Activated T-helper 17 cell treated with anti-CD3 and anti-CD28 coated beads, Interleukin-2, amount 50 U/mL, for 72 hours (primary cell): Measurements from ENCODE around the gene ATIC. TPM values are rescaled to one million over a fixed set of nuclear protein-coding genes. Genes with fewer than 3 reads are reported as not detected.
"Not testable (repeated sequence)": the region's sequence is repeated elsewhere in the genome, so short reads cannot be mapped to it uniquely, and the experiment has no call there.

Source experiments
- ATAC-seq: fragments of 150-1000 bp; cut with Tn5 transposase; replicated peaks from 2 replicates; pipeline ENCODE4 v1.10.0; 2021; ENCODE audit warnings: mild to moderate bottlenecking, moderate library complexity
- H3K27ac Mint-ChIP-seq: one replicate; pipeline ENCODE4 v1.8.0; 2022; ENCODE audit warnings: mixed read lengths
- H3K27me3 Mint-ChIP-seq: one replicate; pipeline ENCODE4 v1.8.0; 2022; ENCODE audit warnings: mixed read lengths
- H3K36me3 Mint-ChIP-seq: one replicate; pipeline ENCODE4 v1.8.0; 2022; ENCODE audit warnings: low read depth, mild to moderate bottlenecking, mixed read lengths
- H3K4me1 Mint-ChIP-seq: one replicate; pipeline ENCODE4 v1.8.0; 2022; ENCODE audit warnings: mixed read lengths
- H3K4me3 Mint-ChIP-seq: one replicate; pipeline ENCODE4 v1.8.0; 2022; ENCODE audit warnings: mild to moderate bottlenecking, mixed read lengths
- H3K9me3 Mint-ChIP-seq: one replicate; pipeline ENCODE4 v1.8.0; 2022; ENCODE audit warnings: mixed read lengths
- total RNA-seq, 2 donors: library from RNA; stranded (reverse); gene quantifications; one replicate each; pipeline ENCODE4 v1.2.3, GENCODE V29; 2022

Gene ATIC
- total RNA-seq, 2 donors from 2014 or later, result 117 to 247 TPM

DNA sequence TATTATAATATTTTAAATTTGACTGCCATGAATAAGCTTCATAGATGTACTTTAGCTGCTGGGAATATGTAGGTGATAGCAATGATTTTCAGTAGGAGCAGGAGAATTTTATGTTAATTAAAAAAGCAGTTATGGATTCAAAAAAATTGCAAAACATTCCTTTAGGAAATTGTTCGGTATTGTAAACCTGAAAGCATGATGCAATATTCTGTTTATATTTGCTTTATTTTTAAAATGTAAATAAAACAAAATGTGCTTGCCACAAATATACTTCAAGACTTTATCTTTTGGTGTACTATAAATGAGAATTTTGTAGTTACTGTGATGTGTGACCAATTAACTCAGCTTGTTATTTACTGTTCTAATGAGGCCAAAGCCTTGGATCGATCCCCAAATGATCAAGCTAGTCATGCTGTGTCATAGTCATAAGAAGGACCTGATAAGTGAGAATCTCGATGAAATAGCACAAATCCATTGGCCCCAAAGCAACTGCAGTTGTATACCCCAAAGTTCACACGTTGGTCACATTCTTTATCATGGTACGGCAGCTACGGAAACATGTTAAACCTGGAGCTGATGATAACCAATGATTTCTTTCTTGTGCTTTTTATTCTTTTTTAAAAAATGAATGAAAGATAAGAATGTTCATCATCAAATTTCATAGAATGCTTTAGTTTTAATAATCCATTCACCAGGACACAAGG is 23.6 kb upstream of the ATIC start:
- Mint-ChIP-seq H3K27ac (no peak overlapping the region), H3K27me3 (peaks cover 3% of the 10 kb centered on the region), H3K4me3 (no peak overlapping the region), H3K9me3 (no peaks in the 10 kb centered on the region), H3K4me1 (peaks cover 4% of the 10 kb centered on the region), H3K36me3 (no peaks in the 10 kb centered on the region)
- no peak for ATAC-seq

GRCh38 chr2:215290980-215291599 is 20.8 kb upstream of the ATIC start:
- no peak for ATAC-seq
- H3K4me1 Mint-ChIP-seq, result peaks cover 4% of the 10 kb centered on the region
- H3K27me3 Mint-ChIP-seq, result peaks cover 3% of the 10 kb centered on the region
- H3K9me3 Mint-ChIP-seq, result no peaks in the 10 kb centered on the region
- no peaks in the 10 kb centered on the region for H3K36me3 Mint-ChIP-seq
- no peak overlapping the region for H3K4me3 Mint-ChIP-seq
- no peak overlapping the region for H3K27ac Mint-ChIP-seq

GRCh38 chr2:215293879-215294278 is 18.0 kb upstream of the ATIC start:
- no peak overlapping the region for H3K27ac Mint-ChIP-seq
- H3K4me1 Mint-ChIP-seq, result peaks cover 4% of the 10 kb centered on the region
- no peak for ATAC-seq
- H3K9me3 Mint-ChIP-seq, result no peaks in the 10 kb centered on the region
- H3K27me3 Mint-ChIP-seq, result peaks cover 3% of the 10 kb centered on the region
- H3K36me3 Mint-ChIP-seq, result no peaks in the 10 kb centered on the region
- no peak overlapping the region for H3K4me3 Mint-ChIP-seq

- Mint-ChIP-seq H3K4me3 (no peak overlapping the region), H3K27ac (no peak overlapping the region), H3K27me3 (no peaks in the 10 kb centered on the region), H3K4me1 (no peaks in the 10 kb centered on the region), H3K9me3 (no peaks in the 10 kb centered on the region), H3K36me3 (no peaks in the 10 kb centered on the region)
- no peak for ATAC-seq
These were observed 12.5 kb upstream of the ATIC start for GRCh38 chr2:215299337-215299859.

GRCh38 chr2:215301994-215302393 is 9.9 kb upstream of the ATIC start:
- ATAC-seq, result no peak
- Mint-ChIP-seq H3K9me3 (no peaks in the 10 kb centered on the region), H3K4me1 (no peaks in the 10 kb centered on the region), H3K27ac (no peak overlapping the region), H3K27me3 (peaks cover 5% of the 10 kb centered on the region), H3K4me3 (no peak overlapping the region), H3K36me3 (no peaks in the 10 kb centered on the region)

DNA sequence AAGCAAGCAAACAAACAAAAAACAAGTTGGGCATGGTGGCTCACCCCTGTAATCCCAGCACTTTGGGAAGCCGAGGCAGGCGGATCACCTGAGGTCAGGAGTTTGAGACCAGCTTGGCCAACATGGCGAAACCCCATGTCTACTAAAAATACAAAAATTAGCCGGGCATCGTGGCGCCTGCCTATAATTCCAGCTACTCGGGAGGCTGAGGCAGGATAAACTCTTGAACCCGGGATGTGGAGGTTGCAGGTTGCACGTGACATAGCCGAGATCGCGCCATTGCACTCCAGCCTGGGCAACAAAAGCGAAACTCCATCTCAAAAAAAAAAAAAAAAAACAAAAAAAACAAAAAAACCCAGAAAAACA is 617 bp upstream of the ATIC start:
- Mint-ChIP-seq H3K27ac (peak overlapping the region; percentile 77), H3K4me1 (peaks cover 17% of the 10 kb centered on the region), H3K36me3 (peaks cover 39% of the 10 kb centered on the region), H3K4me3 (peak overlapping the region; percentile 91)
- H3K27me3 Mint-ChIP-seq, H3K9me3 Mint-ChIP-seq, ATAC-seq: not testable (repeated sequence)

GRCh38 chr2:215313255-215313613 is 1.4 kb downstream of the ATIC start:
- Mint-ChIP-seq H3K36me3 (peaks cover 58% of the 10 kb centered on the region), H3K27me3 (no peaks in the 10 kb centered on the region), H3K4me3 (peak overlapping the region; percentile 91), H3K4me1 (peaks cover 17% of the 10 kb centered on the region), H3K27ac (peak overlapping the region; percentile 90), H3K9me3 (no peaks in the 10 kb centered on the region)
- no peak for ATAC-seq

GRCh38 chr2:215314896-215315295 is 3.0 kb downstream of the ATIC start:
- ATAC-seq, result no peak
- peak overlapping the region; percentile 64 for H3K27ac Mint-ChIP-seq
- no peaks in the 10 kb centered on the region for H3K27me3 Mint-ChIP-seq
- H3K36me3 Mint-ChIP-seq, result peaks cover 74% of the 10 kb centered on the region
- no peaks in the 10 kb centered on the region for H3K9me3 Mint-ChIP-seq
- H3K4me3 Mint-ChIP-seq, result peak overlapping the region; percentile 91
- H3K4me1 Mint-ChIP-seq, result peaks cover 17% of the 10 kb centered on the region

- ATAC-seq, result no peak
- Mint-ChIP-seq H3K36me3 (peaks cover 78% of the 10 kb centered on the region), H3K4me3 (peak overlapping the region; percentile 91), H3K27ac (peak overlapping the region; percentile 64), H3K9me3 (no peaks in the 10 kb centered on the region), H3K27me3 (no peaks in the 10 kb centered on the region), H3K4me1 (peaks cover 20% of the 10 kb centered on the region)
These were observed 3.4 kb downstream of the ATIC start for GRCh38 chr2:215315301-215315700.

GRCh38 chr2:215316336-215316735 is 4.5 kb downstream of the ATIC start:
- H3K4me1 Mint-ChIP-seq, result peaks cover 21% of the 10 kb centered on the region

GRCh38 chr2:215319500-215319899 is 7.6 kb downstream of the ATIC start:
- Mint-ChIP-seq H3K4me3 (no peak overlapping the region), H3K4me1 (peaks cover 8% of the 10 kb centered on the region), H3K27me3 (no peaks in the 10 kb centered on the region), H3K9me3 (no peaks in the 10 kb centered on the region), H3K36me3 (peaks cover 98% of the 10 kb centered on the region), H3K27ac (no peak overlapping the region)
- no peak for ATAC-seq

More at GRCh38 chr2:215316336-215316735, 4.5 kb downstream of the ATIC start:
- Mint-ChIP-seq H3K4me3 (peak overlapping the region; percentile 15), H3K27ac (peak overlapping the region; percentile 27), H3K27me3 (no peaks in the 10 kb centered on the region), H3K9me3 (no peaks in the 10 kb centered on the region), H3K36me3 (peaks cover 89% of the 10 kb centered on the region)
- ATAC-seq, result no peak

GRCh38 chr2:215320102-215320501 is 8.2 kb downstream of the ATIC start:
- no peak for ATAC-seq
- Mint-ChIP-seq H3K4me1 (peaks cover 4% of the 10 kb centered on the region), H3K36me3 (peaks cover 98% of the 10 kb centered on the region), H3K4me3 (no peak overlapping the region), H3K27ac (peak overlapping the region; percentile 57), H3K9me3 (no peaks in the 10 kb centered on the region), H3K27me3 (no peaks in the 10 kb centered on the region)

- peak; percentile 26 for ATAC-seq
These were observed 8.8 kb downstream of the ATIC start for GRCh38 chr2:215320679-215321078.

GRCh38 chr2:215324811-215325210 is 13.0 kb downstream of the ATIC start:
- Mint-ChIP-seq H3K4me3 (no peak overlapping the region), H3K36me3 (peaks cover 100% of the 10 kb centered on the region), H3K27me3 (no peaks in the 10 kb centered on the region), H3K9me3 (no peaks in the 10 kb centered on the region), H3K4me1 (peaks cover 9% of the 10 kb centered on the region), H3K27ac (no peak overlapping the region)
- ATAC-seq, result no peak

More at GRCh38 chr2:215320679-215321078, 8.8 kb downstream of the ATIC start:
- Mint-ChIP-seq H3K9me3 (no peaks in the 10 kb centered on the region), H3K27ac (peak overlapping the region; percentile 57), H3K27me3 (no peaks in the 10 kb centered on the region), H3K36me3 (peaks cover 99% of the 10 kb centered on the region), H3K4me1 (peaks cover 4% of the 10 kb centered on the region), H3K4me3 (no peak overlapping the region)

DNA sequence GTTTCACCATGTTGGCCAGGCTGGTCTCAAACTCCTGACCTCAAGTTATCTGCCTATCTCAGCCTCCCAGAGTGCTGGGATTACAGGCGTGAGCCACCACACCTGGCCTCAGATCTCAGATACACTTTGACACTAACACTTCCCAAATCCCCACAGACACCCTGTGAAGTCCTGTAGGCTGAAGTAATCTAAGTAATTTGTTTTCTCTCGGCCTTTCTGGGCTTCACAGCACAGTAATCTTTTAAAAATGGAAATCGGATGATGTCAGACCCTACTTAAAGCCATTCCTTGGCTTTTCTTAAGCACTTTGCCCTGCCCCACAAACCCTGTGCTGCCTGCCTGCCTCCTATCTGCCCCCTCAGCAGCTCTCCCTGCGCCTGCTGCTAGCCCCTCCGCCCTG is 16.2 kb downstream of the ATIC start:
- H3K4me3 Mint-ChIP-seq, result no peak overlapping the region
- H3K4me1 Mint-ChIP-seq, result peaks cover 5% of the 10 kb centered on the region
- H3K27me3 Mint-ChIP-seq, result no peaks in the 10 kb centered on the region
- peak overlapping the region; percentile 61 for H3K27ac Mint-ChIP-seq
- no peak for ATAC-seq
- H3K9me3 Mint-ChIP-seq, result no peaks in the 10 kb centered on the region
- H3K36me3 Mint-ChIP-seq, result peaks cover 100% of the 10 kb centered on the region
